GM19239 (cell line): Measurements from ENCODE around the gene KCNH8.

Experiments used
- DNase-seq: peaks from one replicate; pipeline ENCODE4 v3.0.0; 2011; ENCODE audit warnings: low spot score; ENCODE audit not compliant: insufficient read length
- FAIRE-seq: peaks from 2 replicates; lab custom pipeline; 2011; peaks lifted over from hg19 to GRCh38; lab: Jason Lieb, UNC

The KCNH8 gene

DNA sequence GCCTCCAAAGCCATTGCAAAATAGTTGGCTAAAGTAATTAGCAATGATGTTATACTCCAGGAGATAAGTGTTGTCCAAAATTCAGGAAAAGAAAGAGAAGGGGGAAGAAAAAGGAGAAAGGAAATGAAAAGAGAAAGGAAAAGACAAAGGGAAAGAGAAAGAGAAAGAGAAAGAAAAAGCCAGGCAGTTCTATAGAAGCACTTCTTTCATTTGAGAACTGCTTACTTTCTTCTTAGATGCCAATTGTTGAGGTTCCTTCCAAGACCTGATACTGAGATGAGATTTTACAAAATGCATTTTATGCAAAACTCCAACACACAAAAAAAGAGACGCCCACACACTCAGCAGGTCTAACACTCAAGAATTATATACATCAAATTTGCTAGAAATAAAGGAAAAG is 298.4 kb downstream of the KCNH8 start:
- FAIRE-seq (peak; percentile 64), DNase-seq (no peak)

DNA sequence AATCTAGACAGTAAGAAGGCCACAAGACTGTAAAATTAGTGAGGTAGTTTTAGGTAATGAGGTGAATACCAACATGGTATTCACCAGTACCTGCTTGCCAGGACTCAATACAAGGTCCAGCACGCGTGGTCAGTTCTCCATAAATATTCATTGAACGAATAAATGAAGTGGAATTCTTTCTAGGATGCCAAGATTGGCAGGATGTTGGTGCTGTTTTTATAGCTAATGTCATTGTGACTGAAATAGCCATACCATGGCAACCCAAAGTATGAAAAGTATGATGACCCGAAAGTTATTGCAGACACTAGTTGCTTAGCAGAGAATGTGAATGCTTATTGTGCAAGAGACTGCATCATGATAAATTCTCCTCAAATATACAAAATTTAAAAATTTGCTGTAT is 307.2 kb downstream of the KCNH8 start:
- no peak for DNase-seq
- FAIRE-seq: no peak

DNA sequence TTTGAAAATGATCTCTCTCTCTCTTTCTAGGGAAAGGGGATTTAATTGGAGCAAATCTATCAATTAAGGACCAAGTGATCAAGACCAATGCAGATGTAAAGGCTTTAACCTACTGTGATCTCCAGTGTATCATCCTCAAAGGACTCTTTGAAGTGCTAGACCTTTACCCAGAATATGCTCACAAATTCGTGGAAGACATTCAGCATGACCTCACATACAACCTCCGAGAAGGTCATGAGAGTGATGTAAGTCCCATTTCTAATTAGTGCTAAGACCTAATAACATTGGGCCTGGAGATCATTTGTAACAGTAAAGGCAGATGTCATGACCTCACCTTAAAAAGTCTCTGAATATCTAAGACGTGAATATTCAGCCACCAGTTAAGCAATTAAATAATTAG is 308.4 kb downstream of the KCNH8 start:
- FAIRE-seq (no peak), DNase-seq (no peak)

DNA sequence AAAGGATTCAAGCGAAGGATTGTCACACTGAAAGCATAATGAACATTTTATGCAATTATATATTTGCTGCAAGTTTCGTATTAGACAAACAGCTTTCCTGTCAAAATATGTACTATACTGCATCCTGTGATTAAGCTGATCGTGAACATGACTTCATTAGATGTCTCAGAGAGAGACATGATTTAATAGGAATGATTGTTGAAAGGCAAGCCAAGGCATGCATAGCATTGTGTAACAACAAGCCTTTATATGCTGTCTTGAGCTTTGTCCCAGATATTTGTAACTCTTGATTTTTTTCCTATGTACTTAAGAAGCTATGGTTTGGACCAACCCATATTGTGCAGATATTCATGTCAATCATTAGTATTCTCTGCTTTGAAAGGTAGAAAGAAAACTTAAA is 309.1 kb downstream of the KCNH8 start:
- FAIRE-seq (no peak), DNase-seq (no peak)

DNA sequence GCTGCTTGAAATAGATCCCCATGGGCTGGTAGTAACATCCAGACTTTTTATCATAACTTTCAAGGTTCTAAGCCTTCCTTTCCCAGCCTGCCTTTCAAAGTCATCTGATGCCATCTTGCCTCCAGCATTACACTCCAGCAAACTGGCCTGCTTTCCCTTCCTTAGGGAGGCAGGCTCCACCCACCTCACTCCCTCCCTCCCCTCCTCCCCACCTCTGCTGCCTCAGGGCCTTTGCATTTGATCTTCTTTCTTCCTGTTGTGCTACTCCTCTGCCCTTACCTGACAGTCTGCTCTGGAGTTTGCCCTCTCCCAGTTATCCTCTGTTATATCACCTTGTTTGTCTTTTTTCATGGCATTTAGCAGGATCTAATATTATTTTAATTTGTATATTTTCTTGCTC is 319.5 kb downstream of the KCNH8 start:
- no peak for FAIRE-seq
- no peak for DNase-seq

DNA sequence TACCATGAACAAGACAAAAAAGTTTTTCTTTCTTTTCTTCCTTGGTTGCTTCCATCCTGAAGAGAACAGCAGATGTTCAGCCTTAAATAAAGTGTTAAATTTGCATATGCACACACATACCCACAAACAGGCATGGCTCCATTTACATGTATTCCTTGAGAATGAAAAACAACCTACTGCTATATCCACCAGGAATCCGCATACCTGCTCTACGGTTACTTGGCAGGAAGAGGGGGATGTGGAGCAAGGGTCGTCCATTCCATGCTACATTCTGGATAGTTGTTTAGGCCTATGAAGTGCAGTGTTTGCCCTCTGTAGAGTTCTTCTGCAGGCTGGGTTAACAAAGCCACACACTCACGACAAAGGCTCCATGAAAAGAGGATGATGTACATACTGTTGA is 322.8 kb downstream of the KCNH8 start:
- DNase-seq: no peak
- no peak for FAIRE-seq

DNA sequence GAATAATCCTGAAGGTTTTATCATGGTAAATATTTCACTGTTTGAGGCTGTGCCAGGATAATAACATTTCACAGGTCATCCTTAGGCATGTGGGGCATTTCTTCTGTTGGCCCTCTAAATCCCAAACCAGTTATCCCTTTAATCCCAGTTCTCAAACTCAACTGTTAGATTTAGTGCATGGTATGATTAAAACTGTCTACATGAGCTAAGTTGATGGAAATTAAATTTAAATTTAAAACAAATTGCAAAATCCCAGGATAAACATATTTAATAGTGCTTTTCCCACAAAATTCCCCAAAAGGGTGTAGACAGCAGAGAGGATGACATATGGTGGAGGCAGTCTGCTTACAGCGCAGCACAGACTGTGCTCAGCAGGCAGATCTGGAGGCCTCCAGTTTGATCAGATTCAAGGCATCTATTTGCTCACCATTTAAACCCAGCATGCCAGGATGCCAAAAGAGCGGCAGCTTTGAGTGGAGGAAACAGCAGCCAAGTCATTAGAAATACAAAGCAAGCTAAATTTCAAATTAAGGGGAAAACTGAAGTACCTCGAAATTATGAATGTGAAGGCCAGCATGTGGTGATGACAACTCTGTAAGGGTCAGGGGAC is 325.8 kb downstream of the KCNH8 start:
- FAIRE-seq (no peak), DNase-seq (no peak)

DNA sequence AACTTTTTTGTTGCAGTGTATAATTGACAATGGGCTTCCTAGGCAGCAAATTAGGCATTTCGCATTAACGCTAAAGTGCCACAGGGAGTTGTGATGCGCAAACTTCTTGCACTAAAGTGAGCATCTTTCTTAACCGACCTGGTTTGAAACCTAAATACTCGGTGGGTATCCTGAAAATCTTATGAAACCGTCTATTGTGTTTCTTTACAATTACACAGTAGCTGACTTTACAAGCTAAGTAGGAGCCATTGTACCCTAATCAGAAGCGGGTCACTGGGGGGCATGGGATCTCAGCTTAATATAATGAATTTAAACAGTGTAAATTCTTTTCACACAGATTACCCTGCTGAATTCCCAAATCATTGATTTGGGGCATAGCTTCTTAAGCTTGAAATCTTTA is 328.0 kb downstream of the KCNH8 start:
- DNase-seq (no peak), FAIRE-seq (no peak)

DNA sequence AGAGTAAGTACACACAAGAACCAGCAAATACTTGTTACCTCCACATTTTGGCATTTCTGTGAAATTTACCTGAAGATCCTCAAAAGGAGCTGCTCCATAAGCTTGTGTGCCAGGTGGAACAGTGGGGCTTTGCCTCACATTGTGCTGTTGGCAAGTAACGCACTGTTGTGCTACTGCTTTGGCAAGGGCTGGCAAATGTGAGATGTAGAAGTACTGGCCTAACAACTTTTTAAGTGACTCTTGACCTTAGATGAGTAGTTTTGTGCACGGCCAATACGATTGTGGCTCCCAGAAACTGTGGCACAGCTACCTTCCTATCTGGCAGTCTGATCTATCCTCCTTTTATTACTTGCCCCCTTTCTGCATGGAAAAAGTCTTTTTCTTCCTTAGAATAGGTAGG is 337.0 kb downstream of the KCNH8 start:
- FAIRE-seq (no peak), DNase-seq (no peak)

DNA sequence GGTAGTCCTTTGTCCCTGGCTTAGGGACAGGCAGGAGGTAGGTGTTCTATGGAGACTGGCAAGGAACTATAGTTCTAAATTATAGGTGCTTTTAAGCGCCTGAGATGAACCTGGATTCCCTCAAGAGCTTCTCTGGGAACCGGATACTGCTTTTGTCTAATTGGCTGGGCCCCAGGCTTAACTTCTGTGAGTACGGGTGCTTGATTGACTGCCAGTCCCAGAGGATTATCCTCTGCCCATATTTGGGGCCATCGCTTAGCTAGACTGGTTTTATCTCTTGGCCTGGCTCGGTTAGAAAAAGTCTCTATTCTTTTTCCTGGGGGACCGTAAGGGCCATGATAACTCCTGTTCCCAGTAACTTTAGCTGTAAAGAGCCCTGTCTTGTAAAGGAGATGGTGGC is 339.1 kb downstream of the KCNH8 start:
- DNase-seq (no peak), FAIRE-seq (no peak)

DNA sequence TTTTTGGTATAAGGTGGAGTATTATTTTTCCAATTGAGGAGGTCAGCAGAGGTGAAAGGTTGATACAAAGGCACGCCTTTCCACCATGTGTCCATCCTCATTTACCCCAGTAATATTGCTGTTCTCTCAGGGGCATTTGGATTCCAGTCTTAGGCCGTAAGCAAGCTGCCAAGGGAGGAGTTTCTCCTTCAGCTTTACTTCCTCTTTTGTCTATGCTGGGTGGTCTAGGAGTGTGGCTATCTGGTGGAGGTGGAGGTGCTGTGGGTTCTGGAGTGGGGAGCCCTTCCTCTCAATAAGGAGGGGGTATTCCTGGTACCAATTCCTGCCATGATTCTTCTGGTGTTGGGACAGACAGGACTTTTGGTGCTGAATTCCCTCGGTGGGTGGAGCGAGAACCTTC is 340.6 kb downstream of the KCNH8 start:
- no peak for DNase-seq
- FAIRE-seq: no peak

DNA sequence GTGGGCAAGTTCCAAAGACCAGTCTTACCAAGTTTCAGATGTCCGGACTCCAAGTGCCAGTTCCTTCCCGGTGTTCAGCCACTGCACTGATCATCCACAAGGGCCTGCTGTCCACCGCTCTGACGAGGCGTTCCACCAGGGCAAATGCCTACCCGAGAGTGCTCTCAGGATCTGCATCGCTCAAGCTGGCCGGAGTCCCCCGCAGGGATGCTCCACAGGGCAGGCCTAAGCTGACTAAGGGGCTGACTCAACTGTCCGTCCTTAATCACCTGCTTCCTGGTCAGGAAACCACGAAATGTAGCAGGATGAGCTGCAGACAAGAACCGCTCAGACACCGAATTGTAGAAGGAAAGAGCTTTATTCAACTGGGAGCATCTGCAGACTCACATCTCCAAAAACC is 341.6 kb downstream of the KCNH8 start:
- FAIRE-seq (no peak), DNase-seq (no peak)

DNA sequence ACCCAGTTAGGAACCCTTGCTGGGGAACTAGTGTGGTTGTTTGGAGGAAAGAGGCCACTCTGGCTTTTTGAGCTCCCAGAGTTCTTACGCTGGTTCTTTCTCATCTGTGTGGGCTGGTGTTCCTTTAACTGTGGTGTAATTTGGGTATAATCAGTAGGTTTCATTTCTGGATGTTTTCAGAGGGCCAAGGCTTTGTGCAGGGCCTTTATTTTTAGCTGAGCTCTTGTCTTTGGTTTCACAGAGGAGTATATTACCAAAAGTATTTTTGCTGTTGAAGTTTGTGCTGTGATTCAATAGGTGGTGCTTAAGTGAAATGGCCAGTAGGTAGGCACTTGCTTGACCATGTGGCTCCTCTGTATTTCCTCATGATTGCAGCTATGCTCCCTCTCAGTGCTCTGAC is 357.9 kb downstream of the KCNH8 start:
- FAIRE-seq (no peak), DNase-seq (no peak)

DNA sequence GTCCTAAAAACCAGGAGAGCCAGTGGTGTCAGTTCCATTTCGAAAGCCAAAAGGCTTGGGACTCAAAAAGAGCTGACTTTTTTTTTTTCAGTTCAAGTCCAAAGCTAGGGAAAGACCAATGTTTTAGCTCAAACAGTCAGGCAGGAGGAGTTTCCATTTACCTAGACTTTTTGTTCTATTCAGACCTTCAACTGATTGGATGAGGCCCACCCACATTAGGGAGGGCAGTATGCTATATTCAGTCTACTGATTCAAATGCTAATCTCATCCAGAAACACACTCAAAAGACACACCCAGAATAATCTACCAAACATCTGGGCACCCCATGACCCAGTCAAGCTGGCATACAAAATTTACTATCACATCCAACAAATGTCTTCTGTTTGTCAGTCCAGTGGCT is 374.0 kb downstream of the KCNH8 start:
- DNase-seq (no peak), FAIRE-seq (no peak)

DNA sequence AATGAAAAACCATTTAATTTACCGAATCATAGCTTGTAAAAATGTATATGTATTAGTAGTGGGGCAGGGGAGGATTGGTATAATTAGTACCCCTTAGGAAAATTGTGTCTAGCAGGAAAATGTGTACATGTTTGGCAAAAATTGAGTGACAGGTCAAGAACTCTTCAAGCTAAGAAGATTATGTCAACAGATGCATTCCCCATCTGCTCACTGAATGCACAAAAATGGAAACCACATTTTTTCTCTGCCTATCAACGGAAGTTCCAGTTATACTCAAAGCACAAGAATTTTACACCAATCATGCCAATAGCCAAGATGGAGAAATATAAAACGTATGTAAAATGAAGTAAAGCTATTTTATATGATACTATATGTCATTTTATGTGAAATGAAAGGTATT is 377.8 kb downstream of the KCNH8 start:
- no peak for DNase-seq
- no peak for FAIRE-seq

DNA sequence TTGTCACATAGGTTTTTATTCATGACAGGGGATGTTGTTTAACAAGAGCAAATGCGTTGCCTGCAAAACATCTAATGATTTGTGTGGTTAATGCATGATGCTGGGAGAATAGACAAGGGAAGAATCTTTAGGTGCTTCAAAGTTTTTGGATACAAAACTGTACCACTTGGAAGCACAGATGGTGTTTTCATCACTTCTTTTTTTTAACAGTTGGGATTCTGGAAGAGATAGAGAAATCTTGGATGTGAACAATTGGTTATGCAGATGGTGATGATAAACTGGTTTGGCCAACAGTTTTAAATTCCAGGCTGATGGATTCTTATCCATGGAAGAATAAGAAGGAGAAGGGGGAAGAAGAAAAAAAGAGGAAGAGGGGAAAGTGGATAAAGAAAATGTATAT is 379.4 kb downstream of the KCNH8 start:
- no peak for DNase-seq
- no peak for FAIRE-seq

DNA sequence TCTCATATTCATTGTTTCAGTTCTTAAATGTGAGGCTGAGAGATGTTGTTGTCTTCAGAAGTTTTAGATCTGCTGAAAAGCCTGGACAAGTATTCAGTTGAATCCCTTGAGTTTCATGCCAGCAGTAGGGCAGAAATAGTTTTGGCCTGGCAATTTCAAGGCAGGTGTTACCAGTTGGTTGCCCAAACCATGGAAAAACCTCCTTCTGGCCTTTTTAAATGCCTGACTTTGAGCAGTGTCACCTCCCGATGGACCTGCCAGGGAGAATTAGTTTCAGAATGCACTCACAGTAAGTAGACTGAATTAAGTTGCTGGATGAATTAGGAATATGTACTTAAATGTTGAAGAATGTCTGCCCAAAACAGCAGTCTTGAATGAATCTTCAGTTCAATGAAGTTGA is 383.1 kb downstream of the KCNH8 start:
- DNase-seq (no peak), FAIRE-seq (no peak)

DNA sequence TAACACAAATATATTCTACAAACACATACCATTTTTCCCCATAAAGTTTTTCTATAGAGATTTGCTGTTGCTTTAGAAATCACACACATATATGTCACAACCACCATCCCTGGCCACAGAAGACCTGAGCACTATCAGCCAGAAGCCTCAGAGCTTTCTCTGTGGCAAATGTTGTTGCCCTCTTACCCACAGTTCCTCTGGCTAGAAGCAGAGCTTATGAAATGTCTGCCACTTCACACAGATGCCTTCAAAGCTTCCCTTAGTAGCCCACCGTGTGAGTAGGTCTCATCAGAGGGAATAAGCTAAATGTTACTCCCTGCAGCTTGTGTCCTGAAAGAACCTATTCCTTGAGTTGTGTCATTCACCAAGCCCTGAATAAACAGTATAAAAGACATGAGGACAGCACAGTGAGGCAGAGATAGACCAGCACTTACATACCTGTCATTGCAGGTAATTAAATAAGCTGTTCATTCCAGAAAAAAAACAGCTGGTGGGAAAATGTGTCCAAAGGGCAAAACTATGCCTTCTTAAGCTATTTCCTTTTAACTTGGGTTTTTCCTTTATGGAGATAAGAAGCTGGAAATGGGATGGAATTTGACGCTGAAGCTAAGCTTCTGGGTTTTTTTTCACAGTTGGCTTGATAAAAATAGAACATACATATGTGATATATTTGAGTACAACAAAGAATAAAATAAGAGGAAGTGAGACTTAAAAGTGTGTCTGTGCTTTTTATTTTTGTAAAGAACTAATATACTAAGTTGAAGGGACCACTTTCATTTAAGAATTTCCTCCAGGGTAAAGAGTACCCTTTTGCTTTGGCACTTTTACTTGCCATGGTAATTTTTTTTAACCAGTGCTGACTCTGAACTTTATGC is 391.4 kb downstream of the KCNH8 start:
- DNase-seq (no peak), FAIRE-seq (peak; percentile 71)

DNA sequence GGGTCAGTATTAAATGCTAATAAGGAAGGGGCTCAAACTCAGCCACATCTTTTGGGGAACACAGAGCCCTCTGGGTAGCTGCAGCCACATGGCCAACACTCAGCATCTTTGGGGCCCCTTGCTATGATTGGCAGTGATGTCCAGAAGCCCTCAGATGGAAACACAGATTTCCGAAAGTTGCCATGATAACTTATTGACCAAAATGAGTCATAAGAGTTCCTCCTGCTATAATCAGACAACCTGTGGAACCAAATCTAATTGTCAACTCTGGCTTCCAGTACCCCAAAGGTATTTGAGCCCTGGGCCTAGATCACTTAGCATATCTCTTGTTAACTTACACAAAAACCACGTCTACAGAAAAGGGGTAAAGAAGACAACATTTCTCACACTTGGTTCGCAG is 392.2 kb downstream of the KCNH8 start:
- FAIRE-seq: peak; percentile 80
- no peak for DNase-seq

DNA sequence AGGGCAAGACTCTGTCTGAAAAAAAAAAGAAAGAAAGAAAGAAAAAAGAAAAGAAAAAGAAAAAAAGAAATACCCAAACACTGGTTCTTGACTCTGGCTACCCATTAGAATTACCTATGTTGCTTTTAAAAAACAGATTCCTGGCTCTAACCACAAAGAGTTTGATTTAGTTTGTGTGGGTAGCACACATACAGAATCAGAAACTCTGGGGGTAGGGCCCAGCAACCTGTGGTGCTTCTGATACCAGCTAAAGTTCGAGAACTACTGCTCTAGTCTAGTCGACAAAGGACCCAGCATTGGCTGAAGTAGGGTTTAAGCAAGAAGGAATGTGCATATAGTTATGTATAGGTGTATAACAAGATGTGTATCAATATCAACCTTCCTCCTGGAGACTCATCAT is 393.0 kb downstream of the KCNH8 start:
- DNase-seq: no peak
- FAIRE-seq: no peak

DNA sequence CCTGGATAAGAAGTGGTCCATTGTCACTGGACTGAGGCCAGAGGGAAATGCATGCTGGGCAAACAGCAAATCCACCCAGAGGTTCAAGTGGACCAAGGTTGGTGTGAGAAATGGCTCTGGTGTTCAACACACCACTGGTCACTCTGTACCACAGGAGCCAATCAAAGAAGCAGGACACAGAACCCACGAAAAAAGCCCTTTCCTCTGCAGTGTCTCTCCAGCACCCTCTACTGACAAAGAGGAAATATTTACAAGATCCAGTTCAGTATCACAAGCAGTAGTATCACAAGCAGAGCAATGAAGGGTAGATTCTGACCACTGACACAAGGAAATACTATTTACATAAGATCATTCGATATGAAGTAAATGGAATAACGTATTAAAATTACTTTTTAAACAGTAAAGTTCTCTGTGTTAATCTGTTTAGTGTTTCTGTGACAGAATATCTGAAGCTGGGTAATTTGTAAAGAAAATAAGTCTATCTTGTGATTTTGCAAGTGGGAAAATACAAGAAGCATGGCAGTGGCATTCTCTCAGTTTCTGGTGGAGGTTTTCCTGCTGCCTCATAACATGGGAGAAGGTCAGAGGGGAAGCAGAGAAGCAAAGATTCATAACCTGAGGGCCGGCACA is 395.0 kb downstream of the KCNH8 start:
- DNase-seq: no peak
- FAIRE-seq: peak; percentile 75
